Fibroblast of skin of left quadriceps (primary cell): ENCODE results near the gene CHRNB1.
"Not testable (repeated sequence)": the region's sequence is repeated elsewhere in the genome, so short reads cannot be mapped to it uniquely, and the experiment has no call there.

ENCODE experiments used
- DNase-seq, 2 experiments: peaks; one replicate each; pipeline ENCODE4 v3.0.0-alpha.2; 2013; ENCODE audit warnings: low read depth in 2 of 2

Gene CHRNB1

GRCh38 chr17:7466639-7467341 lies 21.9 kb downstream of the CHRNB1 start:
- no peak for DNase-seq

- no peak for DNase-seq
These were observed 22.6 kb downstream of the CHRNB1 start for GRCh38 chr17:7467498-7467897.

DNA sequence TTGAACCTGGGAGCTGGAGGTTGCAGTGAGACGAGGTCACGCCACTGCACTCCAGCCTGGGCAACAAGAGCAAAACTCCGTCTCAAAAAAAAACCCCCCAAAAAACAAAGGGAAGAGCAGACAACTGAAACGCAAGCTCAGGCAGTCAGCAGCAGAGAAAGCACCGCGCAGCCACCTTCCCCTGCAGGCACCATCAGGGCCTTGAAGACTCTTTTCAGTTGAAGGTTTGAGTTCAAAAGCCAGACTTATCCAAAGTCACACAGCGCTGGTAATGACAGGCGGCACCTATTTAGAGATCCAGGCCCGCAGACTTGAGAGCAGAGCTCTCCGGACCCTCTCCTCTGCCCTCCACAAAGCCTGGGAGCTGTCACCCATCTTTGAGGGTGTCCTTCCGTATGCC lies 23.4 kb downstream of the CHRNB1 start:
- no peak for DNase-seq

GRCh38 chr17:7468804-7469389 lies 24.0 kb downstream of the CHRNB1 start:
- no peak for DNase-seq

DNA sequence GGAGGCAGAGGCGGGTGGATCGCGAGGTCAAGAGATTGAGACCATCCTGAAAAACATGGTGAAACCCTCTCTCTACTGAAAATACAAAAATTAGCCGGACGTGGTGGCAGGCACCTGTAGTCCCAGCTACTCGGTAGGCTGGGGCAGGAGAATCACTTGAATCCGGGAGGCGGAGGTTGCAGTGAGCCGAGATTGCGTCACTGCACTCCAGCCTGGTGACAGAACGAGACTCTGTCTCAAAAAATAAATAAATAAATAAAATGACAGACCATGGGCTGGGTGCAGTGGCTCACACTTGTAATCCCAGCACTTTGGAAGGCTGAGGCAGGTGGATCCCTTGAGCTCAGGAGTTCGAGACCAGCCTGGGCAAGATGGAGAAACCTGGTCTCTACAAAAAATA lies 25.0 kb downstream of the CHRNB1 start:
- DNase-seq = not testable (repeated sequence)

- DNase-seq = not testable (repeated sequence)
These were observed 25.7 kb downstream of the CHRNB1 start for GRCh38 chr17:7470457-7470973.

DNA sequence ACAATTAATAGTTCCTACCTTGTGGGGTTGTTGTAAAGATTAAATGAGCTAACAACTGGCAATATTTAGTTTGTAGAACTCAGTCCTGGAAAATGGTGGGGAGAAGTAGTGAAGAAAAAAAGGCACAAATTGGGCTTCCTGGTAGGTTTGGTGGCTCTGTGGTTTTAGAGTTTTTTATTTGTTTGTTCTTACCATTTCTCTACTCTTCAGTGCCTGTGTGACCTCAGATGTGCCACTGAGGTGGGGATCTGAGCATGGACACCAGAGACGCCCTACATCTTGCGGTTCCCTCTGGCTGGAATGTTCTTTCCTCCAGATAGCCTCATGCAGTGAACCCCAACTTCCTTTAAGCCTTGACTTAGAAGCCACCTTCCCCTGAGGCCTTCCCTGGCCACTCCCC lies 26.9 kb downstream of the CHRNB1 start:
- DNase-seq = no peak

DNA sequence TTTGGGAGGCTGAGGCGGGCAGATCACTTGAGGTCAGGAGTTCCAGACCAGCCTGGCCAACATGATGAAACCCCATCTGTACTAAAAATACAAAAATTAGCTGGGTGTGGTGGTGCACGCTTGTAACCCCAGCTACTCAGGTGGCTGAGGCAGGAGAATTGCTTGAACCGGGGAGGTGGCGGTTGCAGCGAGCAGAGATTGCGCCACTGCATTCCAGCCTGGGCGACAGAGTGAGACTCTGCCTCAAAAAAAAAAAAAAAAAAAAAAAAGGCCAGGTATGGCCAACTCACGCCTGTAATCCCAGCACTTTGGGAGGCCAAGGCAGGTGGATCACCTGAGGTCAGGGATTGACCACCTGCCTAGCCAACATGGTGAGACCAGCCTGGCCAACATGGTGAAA lies 29.9 kb downstream of the CHRNB1 start:
- DNase-seq = not testable (repeated sequence)

GRCh38 chr17:7475764-7476422 lies 31.0 kb downstream of the CHRNB1 start:
- DNase-seq = no peak

- DNase-seq = no peak
These were observed 31.6 kb downstream of the CHRNB1 start for GRCh38 chr17:7476494-7476893.

DNA sequence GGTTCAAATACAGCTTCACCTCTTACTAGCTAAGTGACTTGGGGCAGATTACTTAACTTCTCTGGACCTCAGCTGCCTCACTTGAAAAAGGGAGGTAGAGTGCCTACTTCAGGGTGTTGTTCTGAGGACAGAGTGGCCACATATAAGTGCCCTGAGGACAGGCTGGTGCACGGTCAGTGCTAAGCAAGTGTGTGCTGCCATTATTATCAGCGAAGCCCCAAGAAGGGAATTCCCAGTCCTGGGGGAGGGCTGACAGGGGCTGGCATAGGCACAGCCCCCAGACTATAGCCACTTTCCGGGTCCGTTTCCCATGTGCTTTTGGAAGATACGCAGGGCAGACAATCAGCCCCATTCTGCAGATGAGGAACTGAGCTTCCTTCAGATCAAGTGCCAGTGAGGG lies 32.1 kb downstream of the CHRNB1 start:
- DNase-seq = no peak

GRCh38 chr17:7477392-7478275 lies 32.8 kb downstream of the CHRNB1 start:
- DNase-seq = peak in 1 of 2 experiments; percentile 26

DNA sequence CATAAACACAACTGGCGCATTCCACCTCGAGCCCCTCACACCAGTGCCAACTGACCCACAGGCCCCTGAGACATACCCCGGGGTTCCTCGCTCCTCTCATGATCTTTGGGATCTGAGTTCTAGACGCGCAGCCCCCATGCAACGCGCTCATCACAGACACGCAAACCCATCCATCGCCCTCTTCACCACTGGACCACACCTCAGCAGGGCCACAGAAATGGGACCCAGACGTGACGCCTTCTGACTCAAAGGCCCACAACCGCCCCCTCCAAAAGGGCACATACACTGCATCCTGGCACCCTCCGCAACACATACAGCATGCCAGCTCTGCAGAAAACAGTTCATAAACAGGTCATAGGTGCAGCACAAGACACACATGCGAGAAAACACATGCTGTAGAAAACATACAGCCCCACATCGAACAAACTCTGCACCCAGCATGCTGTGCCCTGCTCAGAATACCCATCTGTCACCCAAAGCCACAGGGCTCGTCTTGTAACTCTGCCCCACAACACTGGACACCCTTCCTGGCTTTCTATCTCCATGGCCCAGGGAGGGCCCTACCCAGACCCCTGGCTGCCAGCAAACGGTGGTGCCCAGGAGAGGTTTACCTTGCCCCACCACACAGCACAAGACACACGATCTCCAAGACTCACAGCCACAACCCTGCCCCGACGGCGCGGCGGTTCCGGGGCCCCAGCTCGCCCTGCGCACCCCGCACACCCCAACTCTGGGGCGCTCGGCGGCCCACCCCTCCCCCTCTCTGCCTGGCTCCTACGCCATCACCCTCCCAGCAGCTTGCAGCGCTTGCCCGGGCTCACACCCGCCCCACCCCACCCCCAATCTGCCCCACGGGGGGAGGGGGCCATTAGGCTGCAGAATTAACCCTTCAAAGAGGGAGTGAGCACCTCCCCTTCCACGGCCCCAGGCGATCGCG lies 33.7 kb downstream of the CHRNB1 start:
- DNase-seq = no peak

DNA sequence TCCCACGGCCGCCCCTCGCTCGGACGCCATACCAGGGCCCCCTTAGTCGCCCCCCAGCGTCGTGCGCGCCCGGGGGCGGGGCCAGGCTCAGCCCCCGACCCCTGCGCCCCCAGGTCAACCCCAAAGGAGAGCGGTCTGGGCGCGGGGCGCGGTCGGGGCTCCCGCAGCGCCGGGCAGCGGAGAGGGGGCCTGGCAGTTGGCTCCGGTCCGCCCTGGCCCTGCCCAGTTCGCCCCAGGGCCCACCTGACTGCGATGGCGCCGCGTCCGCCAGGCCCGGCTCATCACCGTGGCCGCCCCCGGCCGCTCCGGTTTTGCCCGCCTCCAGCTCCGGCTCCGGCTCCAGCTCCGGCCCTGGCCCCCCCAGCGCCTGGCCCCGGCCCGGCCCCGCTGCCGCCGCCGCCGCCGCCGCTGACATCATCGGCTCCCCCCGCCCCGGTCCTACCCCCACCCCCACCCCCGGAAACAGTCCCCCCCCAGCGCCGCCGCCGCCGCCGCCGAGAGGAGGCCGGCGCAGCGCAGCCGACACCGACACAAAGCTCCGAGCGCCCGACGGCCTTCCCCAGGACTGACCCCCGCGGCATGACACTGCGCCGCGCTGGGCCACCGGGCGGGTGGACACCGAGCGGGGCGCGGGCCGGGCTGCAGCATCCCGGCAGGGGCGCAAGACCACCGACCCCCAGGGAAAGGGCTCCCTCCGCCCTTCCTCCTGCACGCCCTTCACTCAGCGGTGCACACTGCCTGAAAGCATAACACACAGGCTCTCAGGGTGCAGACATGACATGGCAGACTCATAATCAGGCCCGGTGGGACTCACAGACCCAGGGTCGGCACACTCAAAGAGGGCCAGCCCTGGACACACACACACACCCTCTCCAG lies 34.6 kb downstream of the CHRNB1 start, which contains the start of gene ZBTB4:
Gene ZBTB4 (minus strand): TSS at position 419 of the 876 bp plus-strand sequence. CDS start 12,830 bp downstream, outside the sequence.
- DNase-seq = no peak

GRCh38 chr17:7480089-7480384 lies 35.2 kb downstream of the CHRNB1 start:
- no peak for DNase-seq

DNA sequence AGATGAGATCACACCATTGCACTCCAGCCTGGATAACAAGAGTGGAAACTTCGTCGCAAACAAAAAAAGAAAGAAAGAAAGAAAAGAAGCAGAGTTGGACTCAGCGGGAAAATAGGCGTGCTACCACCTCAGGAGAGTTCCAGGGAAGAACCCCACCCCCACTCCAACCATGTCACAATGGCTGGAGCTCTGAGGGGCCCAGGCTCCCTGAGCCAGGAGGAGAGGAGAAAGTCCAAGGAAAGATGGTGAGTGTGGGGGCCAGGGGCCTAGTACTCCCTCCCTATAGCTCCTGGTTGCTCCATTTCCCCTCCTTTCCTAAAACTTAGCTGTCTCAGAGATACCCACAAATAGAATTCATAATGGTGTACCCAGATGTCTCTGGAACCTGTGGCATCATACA lies 36.4 kb downstream of the CHRNB1 start, which contains the start of gene SLC35G6:
Gene SLC35G6 (plus strand): TSS at position 172 of the 400 bp plus-strand sequence. CDS start 71 bp downstream, at position 243.
- not testable (repeated sequence) for DNase-seq

- DNase-seq = not testable (repeated sequence)
These were observed 37.2 kb downstream of the CHRNB1 start for GRCh38 chr17:7481842-7482741.

DNA sequence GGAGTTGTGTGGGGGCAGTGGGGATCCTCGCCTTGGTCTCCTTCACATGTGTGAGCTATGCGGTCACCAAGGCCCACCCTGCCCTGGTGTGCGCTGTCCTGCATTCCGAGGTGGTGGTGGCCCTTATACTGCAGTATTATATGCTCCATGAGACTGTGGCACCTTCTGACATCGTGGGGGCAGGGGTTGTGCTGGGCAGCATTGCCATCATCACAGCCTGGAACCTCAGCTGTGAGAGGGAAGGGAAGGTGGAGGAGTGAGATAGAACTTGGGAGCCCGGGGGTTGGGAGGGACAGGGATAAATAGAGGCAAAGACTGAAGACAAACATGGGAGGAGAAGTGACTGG lies 37.9 kb downstream of the CHRNB1 start:
- DNase-seq = not testable (repeated sequence)
